Ecto neural progenitor cell (in vitro differentiated cells): ENCODE data around the gene SMOC2.

Source experiments
- DNase-seq: peaks from one replicate; pipeline ENCODE4 v3.0.0-alpha.2; 2018; ENCODE audit warnings: low spot score

The SMOC2 gene

DNA sequence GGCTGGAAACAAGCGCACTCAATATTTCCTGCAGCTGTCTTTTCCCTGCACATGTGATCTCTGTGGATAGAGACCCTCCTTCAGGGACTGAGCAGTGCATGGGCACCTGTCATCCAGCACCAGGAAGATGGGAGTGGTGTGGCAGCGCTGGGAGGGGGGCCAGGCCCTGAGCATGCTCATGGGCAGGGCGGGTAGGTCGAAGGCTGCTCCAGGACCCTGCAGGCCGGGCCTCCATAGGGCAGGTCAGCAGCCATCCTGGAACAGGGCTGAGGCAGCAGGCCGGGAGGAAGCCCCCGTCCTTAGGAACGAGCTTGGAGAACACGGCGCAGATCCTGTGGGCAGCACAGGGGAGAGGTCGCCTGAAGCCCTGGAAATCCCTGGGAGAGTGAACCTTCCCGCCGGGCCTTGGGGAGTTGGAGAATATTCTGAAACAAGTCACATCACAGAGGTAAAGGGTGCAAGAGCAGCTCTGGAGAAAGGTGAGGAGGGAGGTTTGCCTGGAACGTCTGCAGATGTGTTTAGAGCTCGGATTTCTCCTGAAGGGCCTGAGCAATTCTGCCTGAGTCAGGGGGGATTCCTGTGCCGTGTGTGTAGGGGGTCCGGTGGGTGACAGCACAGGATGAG lies 133.2 kb downstream of the SMOC2 start:
- no peak for DNase-seq

DNA sequence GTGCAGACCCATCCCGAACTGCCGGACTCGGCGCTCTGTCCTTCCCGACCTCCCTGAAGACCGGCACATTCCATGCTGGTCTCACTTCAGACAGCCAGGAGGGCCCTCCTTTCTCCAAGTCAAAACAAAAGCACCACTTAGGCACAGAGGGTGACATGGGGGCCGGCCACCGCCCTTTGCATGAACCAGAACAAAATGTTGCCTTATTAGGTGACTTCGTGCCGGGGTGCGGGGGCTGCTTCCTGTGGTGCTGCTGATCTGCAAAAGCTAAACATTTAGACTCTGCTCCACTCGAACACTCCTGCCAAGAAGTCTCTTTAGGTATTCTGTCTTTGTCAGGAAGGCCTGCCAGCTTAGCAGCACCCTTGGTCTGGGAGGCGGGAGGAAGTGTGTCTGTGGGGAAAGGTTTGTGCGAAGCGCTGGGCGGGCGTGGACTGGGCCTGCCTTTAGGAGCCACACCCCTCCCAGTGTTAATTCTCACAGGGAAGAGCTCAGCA lies 133.8 kb downstream of the SMOC2 start:
- DNase-seq = no peak

DNA sequence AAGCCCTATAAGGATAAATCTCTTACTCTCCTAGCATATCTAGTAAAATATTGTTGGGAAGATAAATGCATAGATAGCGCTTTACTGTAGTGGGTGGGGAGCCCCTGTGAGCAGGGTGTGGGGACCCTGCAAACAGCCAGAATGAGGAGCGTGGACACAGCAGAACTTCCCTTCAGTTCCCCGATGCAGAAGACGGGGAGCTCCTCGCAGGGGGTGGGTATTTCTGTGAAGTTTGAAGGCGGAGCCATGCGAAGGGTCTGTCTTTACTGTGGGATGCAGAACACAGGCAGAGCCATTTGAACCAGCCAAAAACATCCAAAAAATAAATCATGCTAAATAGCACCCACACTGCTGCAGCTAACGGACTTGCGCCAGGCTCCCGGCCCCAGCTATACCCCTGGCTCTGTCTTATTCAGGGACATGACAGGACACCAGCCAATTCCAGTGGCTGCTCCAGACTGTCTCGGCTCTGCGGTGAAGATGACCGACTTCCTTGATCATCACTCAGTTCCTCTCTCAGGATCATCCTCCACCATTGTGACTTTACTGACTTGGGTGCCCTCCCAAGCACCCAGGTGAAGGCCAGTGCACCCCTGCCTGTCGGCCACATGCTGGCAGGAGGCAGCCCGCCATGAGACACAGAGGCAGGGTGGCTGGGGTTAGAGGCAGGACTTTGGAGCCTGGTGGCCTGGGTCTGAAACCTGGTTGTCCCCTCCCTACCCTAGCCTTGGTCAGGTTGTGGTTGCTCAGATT lies 134.5 kb downstream of the SMOC2 start:
- DNase-seq = no peak

DNA sequence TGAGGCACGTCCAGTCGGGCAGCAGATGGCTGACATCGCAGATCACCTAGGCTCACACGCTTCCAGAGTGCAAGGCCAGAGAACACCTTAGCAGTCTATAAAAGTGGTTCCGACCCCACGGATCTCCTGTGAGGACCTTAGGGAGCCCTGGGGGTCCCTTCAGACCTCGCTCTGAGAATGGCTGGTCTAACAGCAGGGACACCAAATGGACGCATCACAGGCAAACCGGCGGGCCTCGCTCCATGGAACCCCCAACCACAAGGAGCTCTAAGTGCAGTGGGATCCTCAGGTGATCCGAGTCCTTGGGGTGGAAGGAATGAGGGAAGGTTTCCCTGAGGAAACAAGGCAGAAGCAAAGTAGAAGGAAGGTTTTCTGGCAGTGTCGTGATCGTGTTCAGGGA lies 135.4 kb downstream of the SMOC2 start:
- DNase-seq = no peak

DNA sequence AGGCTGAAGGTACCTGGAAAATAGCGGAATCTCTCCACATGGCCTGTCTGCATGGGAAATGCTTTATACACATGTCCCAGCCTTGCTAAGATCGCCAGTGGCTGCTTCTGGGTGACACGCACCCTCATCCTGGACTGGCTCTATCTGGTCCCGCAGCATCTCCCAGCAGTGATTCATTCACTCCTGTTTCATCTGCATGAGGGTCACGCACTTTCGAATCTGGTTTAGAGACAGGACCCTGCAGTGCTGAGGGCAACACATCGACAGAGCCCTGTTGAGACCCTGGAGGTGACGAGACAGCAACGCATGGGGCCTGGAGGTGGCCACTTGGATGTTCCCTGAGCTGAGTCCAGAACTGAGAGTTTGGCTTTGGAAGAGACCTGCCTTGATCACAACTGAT lies 136.5 kb downstream of the SMOC2 start:
- no peak for DNase-seq

DNA sequence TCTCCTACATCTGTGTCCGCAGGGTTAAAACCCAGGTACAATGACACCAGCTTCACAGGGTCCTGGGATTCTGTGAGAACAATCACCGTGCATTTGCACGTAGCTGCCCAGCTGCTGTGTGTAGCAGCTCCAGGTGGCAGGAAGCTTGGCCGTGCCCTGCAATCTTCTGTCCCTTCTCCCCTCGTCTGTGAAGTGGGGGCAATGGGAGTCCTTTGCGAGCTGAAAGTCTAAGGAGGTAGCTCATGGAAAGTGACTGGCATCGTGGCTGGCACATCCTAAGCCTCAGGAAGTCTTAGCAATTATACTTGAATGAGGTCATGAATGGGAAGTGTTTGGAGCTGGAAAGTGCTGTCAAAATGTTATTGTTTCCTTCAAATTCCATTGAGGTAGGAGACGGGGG lies 137.1 kb downstream of the SMOC2 start:
- no peak for DNase-seq

DNA sequence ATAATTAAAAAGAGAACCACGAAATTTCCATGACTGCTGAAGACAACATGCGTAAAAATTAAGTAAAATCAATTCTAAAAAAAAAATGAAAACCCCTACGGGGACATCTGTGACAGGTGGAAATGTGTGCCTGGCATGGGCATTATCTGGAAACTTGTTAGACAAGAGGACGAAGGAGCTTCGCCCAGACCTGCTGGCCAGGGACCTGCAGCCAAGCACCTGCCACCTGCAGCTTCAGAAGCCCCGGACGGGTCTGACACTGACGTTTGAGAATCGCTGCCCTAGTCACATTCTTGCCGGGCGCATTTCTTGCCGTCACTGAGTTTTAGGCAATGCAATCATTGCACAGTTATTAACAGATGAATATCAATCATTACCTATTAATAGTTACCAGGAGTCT lies 140.3 kb downstream of the SMOC2 start:
- DNase-seq = no peak

DNA sequence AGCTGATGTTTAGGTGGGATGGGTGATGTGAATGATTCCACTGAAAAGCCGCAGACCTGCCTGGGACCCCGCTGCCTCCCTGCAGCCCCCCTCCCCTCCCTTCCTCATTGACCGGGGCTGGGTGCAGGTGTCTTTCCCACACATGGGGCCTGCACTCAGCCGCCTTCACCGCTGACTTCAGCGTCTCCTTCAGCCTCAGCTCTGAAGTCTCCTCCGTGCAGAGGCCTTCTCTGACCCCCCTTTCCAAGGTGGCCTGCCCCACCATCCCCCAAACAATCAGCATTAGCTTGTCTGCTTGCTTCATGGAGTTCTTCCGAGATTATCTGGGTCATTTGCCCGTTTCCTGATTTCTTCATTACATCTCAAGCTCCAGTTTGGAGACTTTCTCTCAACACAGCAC lies 140.7 kb downstream of the SMOC2 start:
- no peak for DNase-seq

DNA sequence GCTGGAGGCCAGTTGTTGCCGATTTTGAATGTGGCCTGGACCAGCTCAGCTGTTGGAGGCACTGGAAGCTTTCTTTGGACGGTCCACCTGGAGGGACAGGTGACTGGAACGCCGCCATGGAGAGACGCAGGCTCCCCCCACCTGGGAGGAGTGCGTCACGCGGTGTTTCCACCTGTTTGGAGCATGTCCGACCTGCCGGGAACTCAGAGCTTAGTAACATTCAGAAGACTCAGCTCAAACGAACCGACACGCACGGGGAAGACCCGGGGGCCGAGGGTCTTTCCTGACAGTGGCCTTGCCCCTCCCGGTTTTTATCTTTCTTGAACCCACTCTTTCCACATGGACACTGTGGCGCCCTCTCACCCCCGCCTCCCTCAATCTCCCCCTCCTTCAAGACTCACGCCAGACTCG lies 141.6 kb downstream of the SMOC2 start:
- no peak for DNase-seq

DNA sequence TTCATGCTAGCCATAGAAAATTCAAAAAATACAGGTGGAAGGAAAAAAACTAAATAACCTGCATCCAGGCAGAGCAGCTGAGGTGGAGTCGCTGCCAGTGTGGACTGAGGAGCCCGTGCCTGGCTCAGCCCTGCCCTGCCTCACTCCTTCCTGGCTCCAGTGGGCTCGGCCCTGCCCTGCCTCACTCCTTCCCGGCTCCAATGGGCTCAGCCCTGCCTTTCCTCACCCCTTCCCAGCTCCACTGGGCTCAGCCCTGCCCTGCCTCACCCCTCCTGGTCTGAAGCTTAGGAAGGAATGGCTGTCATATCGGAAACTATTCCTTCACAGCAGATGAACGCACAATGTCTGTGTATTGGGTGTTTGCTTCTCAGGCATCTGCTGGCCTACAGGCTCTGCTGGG lies 142.1 kb downstream of the SMOC2 start:
- DNase-seq = no peak

DNA sequence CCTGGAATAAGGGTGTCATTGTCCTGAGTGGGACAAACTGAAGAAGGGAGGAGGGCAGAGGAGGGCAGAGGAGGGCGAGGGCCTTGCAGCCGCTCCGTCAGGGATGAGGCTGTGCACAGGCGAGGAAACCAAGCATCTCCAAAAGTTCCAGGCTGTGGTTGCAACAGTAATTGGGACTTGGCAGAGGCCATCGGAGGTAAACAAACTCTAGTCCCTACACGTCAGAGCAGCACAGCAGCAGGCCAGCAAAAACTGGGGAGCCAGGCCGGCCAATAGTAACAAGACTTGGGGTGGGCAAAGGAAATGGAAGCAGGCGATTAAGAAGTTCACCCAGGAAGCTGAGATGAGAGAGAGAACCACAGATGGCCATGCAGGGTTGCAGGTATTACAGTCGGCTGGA lies 142.8 kb downstream of the SMOC2 start:
- DNase-seq = no peak

DNA sequence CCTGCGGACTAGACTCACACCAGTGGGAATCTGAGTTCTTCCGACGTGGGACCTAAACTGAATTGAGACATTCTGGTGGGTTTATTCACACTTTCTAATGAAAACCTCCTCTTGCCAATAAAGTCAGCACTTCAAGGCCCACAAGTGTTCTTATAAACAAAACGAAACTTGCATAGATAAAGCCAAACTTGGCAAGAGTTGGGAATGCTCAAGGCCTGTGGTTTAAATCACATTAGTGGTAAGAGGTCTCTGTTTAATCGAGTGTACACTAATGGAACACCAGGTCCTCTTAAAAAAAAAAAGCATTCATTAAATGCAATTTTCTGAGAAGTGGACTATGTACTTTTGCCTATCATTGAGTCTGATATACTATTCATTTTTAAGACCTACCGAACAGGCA lies 143.3 kb downstream of the SMOC2 start:
- DNase-seq = no peak

DNA sequence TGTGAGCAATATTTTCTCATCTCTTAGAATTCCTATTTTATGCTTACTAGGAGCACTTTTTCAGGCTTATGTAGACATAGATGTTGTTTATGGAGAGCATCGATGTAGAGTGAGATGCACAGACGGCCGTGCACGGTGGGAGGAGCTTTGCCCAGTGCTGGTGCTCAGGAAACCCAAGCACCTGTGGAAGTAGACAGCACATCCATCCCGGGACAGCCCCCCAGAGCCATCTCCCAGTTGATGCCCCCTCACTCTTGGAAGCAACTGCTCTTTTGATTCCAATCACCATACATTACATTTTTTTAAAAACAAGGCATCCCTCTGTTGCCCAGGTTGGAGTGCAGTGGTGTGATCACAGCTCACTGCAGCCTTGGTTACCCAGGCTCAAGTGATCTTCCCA lies 143.7 kb downstream of the SMOC2 start:
- no peak for DNase-seq

DNA sequence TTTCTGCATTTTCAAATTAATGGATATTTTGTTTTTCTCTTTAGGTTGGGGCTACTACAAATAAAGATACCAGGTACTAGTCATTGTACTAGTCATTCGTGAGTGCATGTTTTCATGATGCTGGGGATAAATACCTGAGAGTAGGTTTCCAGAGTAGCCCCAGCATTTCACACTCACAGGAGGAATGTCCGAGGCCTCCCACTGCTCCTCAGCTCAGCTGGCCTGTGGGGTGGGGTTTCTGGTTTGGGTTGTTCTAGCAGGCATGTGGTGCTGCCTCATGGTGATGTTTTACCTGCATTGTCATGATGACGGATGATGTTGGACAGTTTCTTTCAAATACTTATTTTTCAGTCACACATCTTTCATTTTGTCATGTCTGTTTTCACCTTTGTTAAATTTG lies 144.5 kb downstream of the SMOC2 start:
- DNase-seq = no peak

DNA sequence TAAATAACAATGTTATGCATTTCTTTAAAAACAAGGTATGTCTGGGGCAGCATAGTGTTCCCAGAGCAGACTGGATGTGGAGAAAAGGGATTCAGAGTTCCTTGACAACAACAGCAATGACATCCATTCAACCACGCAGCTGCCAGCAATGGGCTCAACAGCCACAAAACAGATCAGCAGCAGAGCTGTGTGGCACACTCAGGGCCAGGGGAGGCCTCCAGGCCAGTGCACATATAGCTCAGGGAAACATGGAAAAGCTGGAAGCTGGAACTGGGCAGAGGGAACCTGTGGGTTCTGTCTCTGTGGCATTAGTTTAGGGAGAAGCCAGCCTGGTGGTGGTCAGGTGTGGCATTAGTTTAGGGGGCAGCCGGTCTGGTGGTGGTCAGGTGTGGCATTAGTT lies 148.3 kb downstream of the SMOC2 start:
- DNase-seq = no peak

DNA sequence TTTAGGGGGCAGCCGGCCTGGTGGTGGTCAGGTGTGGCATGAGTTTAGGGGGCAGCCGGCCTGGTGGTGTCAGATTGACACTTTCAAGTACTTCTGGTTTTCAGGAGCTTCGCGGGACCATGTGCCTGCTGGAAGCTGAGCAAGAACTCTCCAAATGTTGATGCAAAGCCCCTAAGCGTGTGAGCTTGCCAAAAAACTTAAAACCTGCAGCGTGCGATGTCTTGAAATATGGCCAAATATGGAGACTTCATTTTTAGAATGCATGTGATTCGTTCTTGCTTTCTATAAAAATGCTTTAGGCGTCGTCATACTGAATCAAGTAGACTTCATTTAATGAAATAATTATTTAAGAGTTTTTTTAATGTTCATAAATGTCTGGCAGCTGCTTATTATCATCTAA lies 149.4 kb downstream of the SMOC2 start:
- DNase-seq = no peak

DNA sequence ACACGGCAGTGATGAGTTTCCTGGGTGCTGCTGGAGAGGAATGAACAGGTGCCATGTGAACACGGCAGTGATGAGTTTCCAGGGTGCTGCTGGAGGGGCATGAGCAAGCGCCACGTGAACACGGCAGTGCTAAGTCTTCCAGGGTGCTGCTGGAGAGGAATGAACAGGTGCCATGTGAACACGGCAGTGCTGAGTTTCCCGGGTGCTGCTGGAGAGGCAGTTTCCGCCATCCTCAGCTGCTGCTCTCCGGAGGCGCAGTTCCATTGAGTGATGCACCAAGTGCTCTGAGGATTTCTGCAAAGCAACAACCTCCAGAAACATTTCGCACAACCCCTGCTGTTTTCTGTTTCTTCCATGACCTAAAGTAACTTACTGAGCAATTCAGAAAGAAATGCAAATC lies 155.4 kb downstream of the SMOC2 start:
- DNase-seq = no peak

DNA sequence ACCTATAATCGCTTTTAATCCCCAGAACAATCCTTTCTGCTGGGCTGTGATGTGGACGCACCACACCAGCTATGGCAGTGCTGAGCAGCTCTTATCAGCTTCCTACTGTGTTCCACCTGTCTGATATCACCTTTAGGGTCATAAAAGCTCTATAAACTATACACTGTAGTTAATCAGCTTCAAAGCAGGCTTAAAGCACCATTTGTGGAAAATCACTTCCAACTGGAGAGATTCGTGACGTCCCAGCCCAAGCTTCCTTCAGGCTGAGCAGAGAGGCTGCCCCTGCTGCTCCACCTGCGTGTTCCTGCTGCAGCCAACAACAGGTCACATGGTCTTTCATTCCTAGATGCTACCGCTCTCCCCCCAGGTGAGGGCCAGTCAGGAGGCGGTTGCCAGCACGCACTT lies 156.5 kb downstream of the SMOC2 start:
- DNase-seq = no peak

DNA sequence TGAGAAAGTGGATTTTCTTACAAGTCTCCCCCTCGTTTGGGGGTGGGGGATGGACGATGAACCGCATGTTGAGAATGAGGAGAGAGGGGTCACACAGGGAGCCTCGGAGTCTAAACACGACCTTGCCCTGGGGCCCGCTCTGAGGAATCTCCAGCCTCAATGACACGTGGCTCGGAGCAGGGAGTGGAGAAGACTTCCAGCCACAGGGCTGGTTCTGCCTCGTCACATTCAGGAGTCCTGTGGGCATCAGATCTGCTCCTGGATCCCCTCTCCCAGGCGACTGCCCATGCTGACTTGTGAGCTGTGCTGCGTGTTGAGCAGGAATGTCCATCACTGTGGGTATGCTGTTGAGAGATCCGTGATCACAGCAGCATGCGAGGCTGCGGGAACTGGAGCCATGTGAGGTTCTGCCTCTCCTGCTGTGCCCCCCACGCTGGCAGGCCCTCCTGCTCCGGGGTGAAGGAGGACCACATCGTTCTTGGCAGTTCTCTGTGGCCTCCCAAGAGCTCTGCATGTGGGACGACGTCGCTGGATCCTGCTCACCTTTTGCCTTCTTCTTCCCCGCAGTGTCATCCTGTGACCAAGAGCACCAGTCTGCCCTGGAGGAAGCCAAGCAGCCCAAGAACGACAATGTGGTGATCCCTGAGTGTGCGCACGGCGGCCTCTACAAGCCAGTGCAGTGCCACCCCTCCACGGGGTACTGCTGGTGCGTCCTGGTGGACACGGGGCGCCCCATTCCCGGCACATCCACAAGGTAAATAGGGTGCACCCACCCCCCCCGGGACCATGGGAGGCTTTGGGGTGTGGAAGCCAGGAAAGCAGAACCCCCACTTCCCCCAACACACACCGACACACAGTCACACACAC lies 157.5 kb downstream of the SMOC2 start:
- DNase-seq = no peak

DNA sequence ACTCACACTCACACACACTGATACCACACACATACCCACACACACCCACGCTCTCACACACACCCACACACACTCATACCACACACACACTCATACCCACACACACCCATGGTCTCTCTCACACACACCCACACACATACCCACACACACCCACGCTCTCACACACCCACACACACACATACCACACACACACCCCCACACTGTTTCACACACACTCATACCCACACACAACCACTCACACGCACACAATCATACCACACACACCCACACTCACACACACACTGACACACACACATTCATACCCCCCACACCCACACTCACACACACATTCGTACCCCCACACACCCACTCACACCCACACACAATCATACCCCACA lies 158.1 kb downstream of the SMOC2 start:
- DNase-seq = no peak

DNA sequence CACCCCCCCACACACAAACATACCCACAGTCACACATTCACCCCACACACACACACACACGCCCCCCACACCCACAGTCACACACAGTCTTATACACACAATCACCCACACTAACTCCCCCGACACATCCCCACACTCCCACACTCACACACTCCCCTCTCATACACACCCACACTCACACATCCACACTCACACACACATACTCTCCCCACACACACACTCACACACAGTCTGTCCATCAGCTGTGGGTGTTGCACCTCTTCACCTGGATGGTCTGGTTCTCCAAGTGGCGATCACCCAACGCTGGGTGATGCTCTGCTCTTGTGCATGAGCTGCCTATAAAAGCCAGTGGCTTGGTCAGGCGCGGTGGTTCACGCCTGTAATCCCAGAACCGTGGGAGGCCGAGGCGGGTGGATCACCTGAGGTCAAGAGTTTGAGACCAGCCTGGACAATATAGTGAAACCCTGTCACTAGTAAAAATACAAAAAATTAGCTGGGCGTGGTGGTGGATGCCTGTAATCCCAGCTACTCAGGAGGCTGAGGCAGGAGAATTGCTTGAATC lies 158.9 kb downstream of the SMOC2 start:
- DNase-seq = no peak

DNA sequence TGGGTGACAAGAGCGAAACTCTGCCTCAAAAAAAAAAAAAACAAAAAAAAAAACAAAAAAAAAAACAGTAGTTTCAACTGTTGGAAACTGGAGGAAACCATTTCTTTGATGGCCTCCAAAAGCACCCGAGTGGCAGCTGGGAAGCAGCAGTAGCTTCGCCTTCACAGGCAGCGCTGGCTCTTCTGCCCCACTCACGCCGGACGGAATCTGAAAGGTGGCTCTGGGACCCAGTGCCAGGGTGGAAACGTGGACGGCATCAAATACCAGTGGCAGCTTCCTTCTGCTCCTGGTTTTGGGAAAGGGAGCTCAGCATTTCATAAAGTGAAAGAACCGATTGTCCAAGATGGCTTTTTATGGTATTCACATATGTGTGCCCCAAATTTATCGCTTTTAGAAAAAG lies 159.4 kb downstream of the SMOC2 start:
- no peak for DNase-seq

DNA sequence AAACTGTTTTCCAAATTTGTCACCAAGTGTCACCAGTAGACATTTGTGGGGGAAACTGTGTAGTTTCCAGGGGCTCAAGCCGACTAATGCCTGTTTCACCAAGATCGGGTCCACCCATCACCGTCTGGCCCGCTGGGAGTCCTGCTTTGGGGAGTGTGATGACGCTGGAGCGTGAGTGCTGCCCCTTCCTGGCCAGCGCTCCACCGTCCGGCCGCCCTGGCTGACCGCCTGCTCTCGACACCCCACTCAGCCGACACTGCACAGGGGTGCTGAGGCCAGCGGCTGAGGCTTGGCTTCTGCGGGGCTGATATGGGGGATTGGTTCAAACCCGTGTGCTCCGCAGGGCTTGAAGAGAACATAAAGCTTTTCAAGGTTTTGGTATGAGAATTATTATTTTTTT lies 160.1 kb downstream of the SMOC2 start:
- no peak for DNase-seq
